Measurements from ENCODE around the gene SYDE2. TPM values are rescaled to one million over a fixed set of nuclear protein-coding genes. Genes with fewer than 3 reads are reported as not detected.

Gene SYDE2
- total and polyA plus RNA-seq, 2 donors (not counting 1 experiment from before 2014, with no cell fraction given) = 3.6 to 7.4 TPM

DNA sequence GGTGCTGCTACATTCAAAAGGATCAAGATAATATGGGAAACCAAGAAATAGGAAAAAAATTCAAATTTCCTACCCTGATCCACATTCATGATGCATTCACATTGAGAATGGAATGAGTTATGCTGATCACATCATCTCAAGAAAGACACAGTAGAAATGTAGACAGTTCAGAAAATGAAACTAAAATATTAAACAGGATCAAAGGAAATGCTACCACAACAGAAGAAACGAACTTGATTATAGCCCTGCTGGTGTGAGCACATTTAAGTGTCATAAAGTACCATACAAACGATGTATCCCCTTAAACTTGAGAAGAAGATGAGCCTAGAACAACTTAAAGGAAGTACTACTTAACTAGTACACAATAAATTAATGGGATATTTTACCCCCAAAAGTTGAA is 21.3 kb downstream of the SYDE2 start:
- H3K9me3 ChIP-seq (ENCODE audit: control insufficient read depth, insufficient read depth, low read depth, low read length) = no peaks in the 10 kb centered on the region
- no peaks in the 10 kb centered on the region for H3K27me3 ChIP-seq (ENCODE audit: control insufficient read depth, insufficient read depth, low read length)
- H4K20me1 ChIP-seq (ENCODE audit: control insufficient read depth, extremely low read depth, insufficient read depth, low read length) = no peaks in the 10 kb centered on the region
- no peaks in the 10 kb centered on the region for H3K79me2 ChIP-seq (ENCODE audit: control insufficient read depth, insufficient read depth, low read length)
- no peaks in the 10 kb centered on the region for H3K36me3 ChIP-seq (ENCODE audit: control insufficient read depth, insufficient read depth, low read length)
- peak overlapping the region; percentile 39 for H2AFZ ChIP-seq (ENCODE audit: low read length)
- no peak overlapping the region for H3K4me3 ChIP-seq (replicated peaks in 1 of 4; ENCODE audit: control extremely low read depth in 1 of 4, insufficient read depth in 1 of 4, low read depth in 3 of 4, low read length in 4 of 4)
- H3K27ac ChIP-seq (ENCODE audit: insufficient read depth, low read length) = no peak overlapping the region
- no peak for TF ChIP-seq EZH2 (IDR thresholded peaks at IDR 0.05; ENCODE audit: low read length, missing control alignments)
- TF ChIP-seq, protein P1, sequence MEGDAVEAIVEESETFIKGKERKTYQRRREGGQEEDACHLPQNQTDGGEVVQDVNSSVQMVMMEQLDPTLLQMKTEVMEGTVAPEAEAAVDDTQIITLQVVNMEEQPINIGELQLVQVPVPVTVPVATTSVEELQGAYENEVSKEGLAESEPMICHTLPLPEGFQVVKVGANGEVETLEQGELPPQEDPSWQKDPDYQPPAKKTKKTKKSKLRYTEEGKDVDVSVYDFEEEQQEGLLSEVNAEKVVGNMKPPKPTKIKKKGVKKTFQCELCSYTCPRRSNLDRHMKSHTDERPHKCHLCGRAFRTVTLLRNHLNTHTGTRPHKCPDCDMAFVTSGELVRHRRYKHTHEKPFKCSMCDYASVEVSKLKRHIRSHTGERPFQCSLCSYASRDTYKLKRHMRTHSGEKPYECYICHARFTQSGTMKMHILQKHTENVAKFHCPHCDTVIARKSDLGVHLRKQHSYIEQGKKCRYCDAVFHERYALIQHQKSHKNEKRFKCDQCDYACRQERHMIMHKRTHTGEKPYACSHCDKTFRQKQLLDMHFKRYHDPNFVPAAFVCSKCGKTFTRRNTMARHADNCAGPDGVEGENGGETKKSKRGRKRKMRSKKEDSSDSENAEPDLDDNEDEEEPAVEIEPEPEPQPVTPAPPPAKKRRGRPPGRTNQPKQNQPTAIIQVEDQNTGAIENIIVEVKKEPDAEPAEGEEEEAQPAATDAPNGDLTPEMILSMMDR (conservative IDR thresholded peaks at IDR 0.05 in 1 of 2, IDR thresholded peaks at IDR 0.05 in 1 of 2; ENCODE audit: low read depth in 1 of 2, low read length in 2 of 2) = no peak
- no peak for DNase-seq (ENCODE audit: low read depth in 2 of 2)
- H3K4me2 ChIP-seq (ENCODE audit: extremely low read depth, insufficient read depth, low read length) = no peak overlapping the region
- no peak overlapping the region for H3K9ac ChIP-seq (ENCODE audit: insufficient read depth, low read length)
- H3K4me1 ChIP-seq (ENCODE audit: control insufficient read depth, extremely low read depth, insufficient read depth, low read length) = no peaks in the 10 kb centered on the region

DNA sequence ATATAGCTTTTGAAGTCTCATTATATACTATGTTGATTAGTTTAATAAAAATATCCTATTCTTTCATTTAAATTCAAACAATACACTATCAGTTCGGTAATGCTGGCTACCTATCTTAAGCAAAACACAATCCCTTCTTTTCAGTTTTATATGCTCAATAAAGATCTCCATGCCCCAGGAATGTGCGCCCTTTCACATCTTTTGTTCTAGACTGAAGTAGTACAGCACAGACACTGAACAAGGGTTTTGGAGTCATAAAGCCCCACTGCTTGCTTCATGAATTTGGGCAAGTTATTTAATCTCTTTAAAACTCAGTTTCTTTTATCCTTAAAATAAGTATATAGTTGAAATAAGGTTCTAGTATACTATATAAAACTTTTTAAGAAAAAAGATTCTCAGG is 22.4 kb downstream of the SYDE2 start:
- H3K4me1 ChIP-seq (ENCODE audit: control insufficient read depth, extremely low read depth, insufficient read depth, low read length) = no peaks in the 10 kb centered on the region
- no peaks in the 10 kb centered on the region for H3K79me2 ChIP-seq (ENCODE audit: control insufficient read depth, insufficient read depth, low read length)
- no peak for DNase-seq (ENCODE audit: low read depth in 2 of 2)
- no peaks in the 10 kb centered on the region for H3K36me3 ChIP-seq (ENCODE audit: control insufficient read depth, insufficient read depth, low read length)
- H3K9ac ChIP-seq (ENCODE audit: insufficient read depth, low read length) = no peak overlapping the region
- no peaks in the 10 kb centered on the region for H4K20me1 ChIP-seq (ENCODE audit: control insufficient read depth, extremely low read depth, insufficient read depth, low read length)
- H3K9me3 ChIP-seq (ENCODE audit: control insufficient read depth, insufficient read depth, low read depth, low read length) = no peaks in the 10 kb centered on the region
- no peak overlapping the region for H2AFZ ChIP-seq (ENCODE audit: low read length)
- no peak overlapping the region for H3K4me3 ChIP-seq (replicated peaks in 1 of 4; ENCODE audit: control extremely low read depth in 1 of 4, insufficient read depth in 1 of 4, low read depth in 3 of 4, low read length in 4 of 4)
- H3K27me3 ChIP-seq (ENCODE audit: control insufficient read depth, insufficient read depth, low read length) = no peaks in the 10 kb centered on the region
- TF ChIP-seq, protein P1 (conservative IDR thresholded peaks at IDR 0.05 in 1 of 2, IDR thresholded peaks at IDR 0.05 in 1 of 2; ENCODE audit: low read depth in 1 of 2, low read length in 2 of 2) = no peak
- no peak for TF ChIP-seq EZH2 (IDR thresholded peaks at IDR 0.05; ENCODE audit: low read length, missing control alignments)
- no peak overlapping the region for H3K27ac ChIP-seq (ENCODE audit: insufficient read depth, low read length)
- H3K4me2 ChIP-seq (ENCODE audit: extremely low read depth, insufficient read depth, low read length) = no peak overlapping the region

DNA sequence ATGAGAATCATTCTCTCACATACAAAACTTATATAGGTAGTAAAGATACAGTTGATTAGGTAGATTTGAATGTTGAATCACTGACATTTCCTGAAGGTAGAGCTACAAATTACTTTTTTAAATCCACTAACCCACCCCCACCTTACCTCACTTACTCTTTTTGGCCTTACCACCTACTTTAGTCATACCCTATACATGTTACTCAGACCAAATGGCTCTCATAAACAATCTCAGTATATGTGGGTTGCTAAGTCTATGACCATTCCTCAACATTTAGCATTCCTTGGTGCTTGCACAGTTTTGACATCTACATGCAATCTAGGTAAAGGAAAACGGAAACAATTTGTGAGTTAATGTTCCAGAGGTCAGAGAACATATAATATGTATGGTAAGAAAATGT is 26.3 kb downstream of the SYDE2 start:
- Histone ChIP-seq H4K20me1 (ENCODE audit: control insufficient read depth, extremely low read depth, insufficient read depth, low read length) (no peaks in the 10 kb centered on the region), H3K4me2 (ENCODE audit: extremely low read depth, insufficient read depth, low read length) (no peak overlapping the region), H3K79me2 (ENCODE audit: control insufficient read depth, insufficient read depth, low read length) (no peaks in the 10 kb centered on the region), H2AFZ (ENCODE audit: low read length) (no peak overlapping the region), H3K27me3 (ENCODE audit: control insufficient read depth, insufficient read depth, low read length) (no peaks in the 10 kb centered on the region), H3K36me3 (ENCODE audit: control insufficient read depth, insufficient read depth, low read length) (no peaks in the 10 kb centered on the region), H3K4me1 (ENCODE audit: control insufficient read depth, extremely low read depth, insufficient read depth, low read length) (no peaks in the 10 kb centered on the region), H3K27ac (ENCODE audit: insufficient read depth, low read length) (no peak overlapping the region), H3K9ac (ENCODE audit: insufficient read depth, low read length) (no peak overlapping the region), H3K9me3 (ENCODE audit: control insufficient read depth, insufficient read depth, low read depth, low read length) (no peaks in the 10 kb centered on the region), H3K4me3 (replicated peaks in 1 of 4; ENCODE audit: control extremely low read depth in 1 of 4, insufficient read depth in 1 of 4, low read depth in 3 of 4, low read length in 4 of 4) (no peak overlapping the region)
- TF ChIP-seq EZH2 (IDR thresholded peaks at IDR 0.05; ENCODE audit: low read length, missing control alignments) = no peak
- TF ChIP-seq, protein P1 (conservative IDR thresholded peaks at IDR 0.05 in 1 of 2, IDR thresholded peaks at IDR 0.05 in 1 of 2; ENCODE audit: low read depth in 1 of 2, low read length in 2 of 2) = no peak
- no peak for DNase-seq (ENCODE audit: low read depth in 2 of 2)

Measured in fibroblast of lung (primary cell).